LNCAP (cell line): ENCODE measurements around the gene PSEN1.

Experiments used
- TF ChIP-seq, protein P1 (sequence below): fragments of 450-650 bp; IDR thresholded peaks from 2 replicates; pipeline ENCODE4 v1.5.1; 2017; ENCODE audit warnings: mild to moderate bottlenecking

The PSEN1 gene

GRCh38 chr14:73209953-73210352 is 73.6 kb downstream of the PSEN1 start:
- TF ChIP-seq, protein P1, sequence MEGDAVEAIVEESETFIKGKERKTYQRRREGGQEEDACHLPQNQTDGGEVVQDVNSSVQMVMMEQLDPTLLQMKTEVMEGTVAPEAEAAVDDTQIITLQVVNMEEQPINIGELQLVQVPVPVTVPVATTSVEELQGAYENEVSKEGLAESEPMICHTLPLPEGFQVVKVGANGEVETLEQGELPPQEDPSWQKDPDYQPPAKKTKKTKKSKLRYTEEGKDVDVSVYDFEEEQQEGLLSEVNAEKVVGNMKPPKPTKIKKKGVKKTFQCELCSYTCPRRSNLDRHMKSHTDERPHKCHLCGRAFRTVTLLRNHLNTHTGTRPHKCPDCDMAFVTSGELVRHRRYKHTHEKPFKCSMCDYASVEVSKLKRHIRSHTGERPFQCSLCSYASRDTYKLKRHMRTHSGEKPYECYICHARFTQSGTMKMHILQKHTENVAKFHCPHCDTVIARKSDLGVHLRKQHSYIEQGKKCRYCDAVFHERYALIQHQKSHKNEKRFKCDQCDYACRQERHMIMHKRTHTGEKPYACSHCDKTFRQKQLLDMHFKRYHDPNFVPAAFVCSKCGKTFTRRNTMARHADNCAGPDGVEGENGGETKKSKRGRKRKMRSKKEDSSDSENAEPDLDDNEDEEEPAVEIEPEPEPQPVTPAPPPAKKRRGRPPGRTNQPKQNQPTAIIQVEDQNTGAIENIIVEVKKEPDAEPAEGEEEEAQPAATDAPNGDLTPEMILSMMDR, result no peak

- TF ChIP-seq, protein P1, result no peak
Measured at GRCh38 chr14:73211251-73212040, 75.1 kb downstream of the PSEN1 start.

DNA sequence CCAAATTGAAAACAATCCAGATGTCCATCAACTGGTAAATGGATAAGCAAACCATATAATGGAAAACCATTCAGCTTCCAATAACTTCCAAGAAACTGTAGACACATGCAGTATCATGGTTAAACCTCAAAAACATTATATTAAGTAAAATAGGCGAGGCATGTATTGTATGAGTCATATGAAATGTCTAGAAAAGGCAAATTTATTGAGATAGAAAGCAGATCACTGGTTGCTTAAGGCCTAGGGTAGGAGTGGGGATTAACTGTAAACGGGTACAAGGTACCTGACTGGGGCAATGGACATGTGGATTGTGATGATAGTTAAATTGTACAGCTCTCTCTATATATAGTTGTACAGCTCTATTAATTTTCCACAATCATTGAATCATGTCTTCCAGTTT is 79.7 kb downstream of the PSEN1 start:
- TF ChIP-seq, protein P1, result no peak

DNA sequence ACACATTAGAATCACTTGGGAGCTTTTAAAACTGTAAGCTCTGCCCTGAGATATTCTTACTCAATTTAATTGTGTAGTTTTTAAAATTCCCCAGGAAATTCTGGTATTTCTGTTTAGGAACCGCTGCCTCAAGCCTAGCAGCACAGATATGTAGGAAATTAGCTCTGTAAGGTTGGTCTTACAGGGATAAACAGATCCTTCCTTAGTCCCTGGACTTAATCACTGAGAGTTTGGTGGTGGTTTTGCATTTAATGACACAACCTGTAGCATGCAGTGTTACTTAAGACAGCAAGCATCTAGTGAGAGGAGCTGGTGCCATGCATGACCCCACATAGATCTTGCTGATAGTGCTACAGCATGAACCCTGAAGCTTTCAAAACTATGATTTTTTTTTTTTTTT is 81.1 kb downstream of the PSEN1 start:
- TF ChIP-seq, protein P1, result no peak

DNA sequence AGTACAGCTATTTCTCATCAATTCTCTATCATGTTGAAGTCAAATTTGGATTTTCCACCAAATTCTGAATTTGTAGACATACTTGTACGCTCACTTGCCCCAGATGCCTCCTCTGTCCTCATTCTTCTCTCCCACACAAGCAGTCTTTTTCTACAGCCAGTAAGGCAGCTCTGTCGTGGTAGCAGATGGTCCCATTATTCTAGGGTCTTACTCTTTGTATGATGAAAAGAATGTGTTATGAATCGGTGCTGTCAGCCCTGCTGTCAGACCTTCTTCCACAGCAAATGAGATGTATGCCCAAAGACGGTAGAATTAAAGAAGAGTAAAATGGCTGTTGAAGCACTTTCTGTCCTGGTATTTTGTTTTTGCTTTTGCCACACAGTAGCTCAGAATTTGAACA is 83.8 kb downstream of the PSEN1 start:
- TF ChIP-seq, protein P1, result no peak

DNA sequence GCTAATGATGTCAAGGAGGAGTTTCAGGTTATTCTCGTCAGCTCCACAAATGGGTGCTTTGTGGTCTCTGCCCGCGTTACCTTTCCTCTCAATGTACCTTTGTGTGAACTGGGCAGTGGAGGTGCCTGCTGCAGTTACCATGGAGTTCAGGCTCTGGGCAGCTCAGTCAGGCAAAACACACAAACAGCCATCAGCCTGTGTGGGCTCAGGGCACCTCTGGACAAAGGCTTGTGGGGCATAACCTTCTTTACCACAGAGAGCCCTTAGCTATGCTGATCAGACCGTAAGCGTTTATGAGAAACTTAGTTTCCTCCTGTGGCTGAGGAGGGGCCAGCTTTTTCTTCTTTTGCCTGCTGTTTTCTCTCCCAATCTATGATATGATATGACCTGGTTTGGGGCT is 84.3 kb downstream of the PSEN1 start:
- TF ChIP-seq, protein P1, result no peak

DNA sequence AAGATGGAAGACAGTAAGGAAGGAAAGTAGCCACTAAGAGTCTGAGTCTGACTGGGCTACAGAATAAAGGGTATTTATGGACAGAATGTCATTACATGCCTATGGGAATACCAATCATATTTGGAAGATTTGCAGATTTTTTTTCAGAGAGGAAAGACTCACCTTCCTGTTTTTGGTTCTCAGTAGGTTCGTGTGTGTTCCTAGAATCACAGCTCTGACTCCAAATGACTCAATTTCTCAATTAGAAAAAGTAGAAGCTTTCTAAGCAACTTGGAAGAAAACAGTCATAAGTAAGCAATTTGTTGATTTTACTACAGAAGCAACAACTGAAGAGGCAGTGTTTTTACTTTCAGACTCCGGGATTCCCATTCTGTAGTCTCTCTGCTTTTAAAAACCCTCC is 85.6 kb downstream of the PSEN1 start:
- TF ChIP-seq, protein P1, result no peak

DNA sequence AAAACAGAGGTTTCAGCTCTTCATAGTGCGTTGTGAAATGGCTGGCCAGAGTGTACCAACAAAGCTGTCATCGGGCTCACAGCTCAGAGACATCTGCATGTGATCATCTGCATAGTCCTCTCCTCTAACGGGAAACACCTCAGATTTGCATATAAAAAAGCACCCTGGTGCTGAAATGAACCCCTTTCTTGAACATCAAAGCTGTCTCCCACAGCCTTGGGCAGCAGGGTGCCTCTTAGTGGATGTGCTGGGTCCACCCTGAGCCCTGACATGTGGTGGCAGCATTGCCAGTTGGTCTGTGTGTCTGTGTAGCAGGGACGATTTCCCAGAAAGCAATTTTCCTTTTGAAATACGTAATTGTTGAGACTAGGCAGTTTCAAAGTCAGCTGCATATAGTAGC is 86.7 kb downstream of the PSEN1 start:
- TF ChIP-seq, protein P1, result no peak
